ENCODE measurements around the gene ZDHHC20. TPM values are rescaled to one million over a fixed set of nuclear protein-coding genes. Genes with fewer than 3 reads are reported as not detected.

Gene ZDHHC20
- total RNA-seq, 1 experiment from 2014 or later: 110 TPM

DNA sequence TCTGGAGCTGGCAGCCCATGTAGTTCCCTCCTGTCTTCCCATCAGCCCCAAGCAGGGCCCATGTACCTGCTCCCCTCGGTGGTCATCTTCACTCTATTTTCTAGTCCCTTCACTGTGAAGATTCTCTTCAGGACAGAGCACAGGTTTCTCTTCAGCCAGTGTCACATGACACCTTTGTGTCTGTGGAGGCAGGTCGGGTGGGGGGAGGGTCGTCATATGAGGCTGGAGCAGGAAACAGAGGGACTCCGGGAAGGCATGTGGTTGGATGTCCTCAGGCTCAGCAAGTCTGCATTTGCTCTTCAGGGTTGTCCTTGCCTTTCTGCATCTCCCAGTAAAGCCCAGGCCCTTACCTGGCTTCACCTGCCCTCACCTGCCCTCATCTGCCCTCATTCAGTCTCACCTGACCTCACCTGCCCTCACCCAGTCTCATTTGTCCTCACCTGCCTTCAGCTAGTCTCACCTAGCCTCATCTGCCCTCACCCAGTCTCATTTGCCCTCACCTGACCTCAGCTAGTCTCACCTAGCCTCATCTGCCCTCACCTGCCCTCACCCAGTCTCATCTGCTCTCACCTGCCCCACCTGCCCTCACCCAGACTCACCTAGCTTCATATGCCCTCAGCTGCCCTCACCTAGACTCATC lies 120.3 kb downstream of the ZDHHC20 start:
- TF ChIP-seq EZH2 (IDR thresholded peaks at IDR 0.05): no peak
- TF ChIP-seq SRF (IDR thresholded peaks at IDR 0.05; ENCODE audit: low read depth): no peak
- TF ChIP-seq JUND (IDR thresholded peaks at IDR 0.05): no peak
- TF ChIP-seq RAD21 (IDR thresholded peaks at IDR 0.05; ENCODE audit: low read depth): no peak
- no peak for TF ChIP-seq EZH2phosphoT487 (IDR thresholded peaks at IDR 0.05; ENCODE audit: borderline replicate concordance)
- TF ChIP-seq ZNF274 (IDR thresholded peaks at IDR 0.05; ENCODE audit: low read depth, low read length): no peak
- TF ChIP-seq, protein P1, sequence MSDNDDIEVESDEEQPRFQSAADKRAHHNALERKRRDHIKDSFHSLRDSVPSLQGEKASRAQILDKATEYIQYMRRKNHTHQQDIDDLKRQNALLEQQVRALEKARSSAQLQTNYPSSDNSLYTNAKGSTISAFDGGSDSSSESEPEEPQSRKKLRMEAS (IDR thresholded peaks at IDR 0.05): no peak
- TF ChIP-seq CEBPB (IDR thresholded peaks at IDR 0.05; ENCODE audit: low read depth): no peak
- no peak for TF ChIP-seq ELF1 (IDR thresholded peaks at IDR 0.05; ENCODE audit: borderline replicate concordance, low read depth)
- TF ChIP-seq ZFX (IDR thresholded peaks at IDR 0.05): no peak
- TF ChIP-seq SP1 (IDR thresholded peaks at IDR 0.05; ENCODE audit: low read depth): no peak
- no peak for TF ChIP-seq REST (IDR thresholded peaks at IDR 0.05; ENCODE audit: low read depth)
- DNase-seq (ENCODE audit: low read depth, low spot score) (no peak), ATAC-seq (no peak)
- H3K36me3 ChIP-seq (ENCODE audit: control insufficient read depth in 1 of 2, insufficient read depth in 2 of 2, low read length in 2 of 2): no peaks in the 10 kb centered on the region
- no peaks in the 10 kb centered on the region for H3K9me2 ChIP-seq (ENCODE audit: insufficient read depth)
- H3K27me3 ChIP-seq (ENCODE audit: insufficient read depth, low read length): no peaks in the 10 kb centered on the region
- H3K4me3 ChIP-seq (replicated peaks in 1 of 2; ENCODE audit: low read depth in 1 of 2, low read length in 2 of 2): no peak overlapping the region
- CTCF ChIA-PET: no interaction called here
- POLR2A ChIA-PET: no interaction called here
- no peaks in the 10 kb centered on the region for H3K79me2 ChIP-seq (ENCODE audit: insufficient read depth, low read length)
- H2AFZ ChIP-seq (ENCODE audit: low read depth, low read length, poor library complexity, severe bottlenecking): no peak overlapping the region
- intact Hi-C loops (cut with micrococcal nuclease): loop anchor here (2.0 kb wide), 1 partner anchor 140 kb away; no protein-coding TSS in a partner anchor
- no TSS peak for BruUV-seq (replicated peaks)
- no peak overlapping the region for H3K4me2 ChIP-seq (ENCODE audit: low read length)
- H3K9me3 ChIP-seq (ENCODE audit: control insufficient read depth in 1 of 2, insufficient read depth in 1 of 2, low read depth in 1 of 2, low read length in 2 of 2): no peaks in the 10 kb centered on the region
- no peaks in the 10 kb centered on the region for H4K20me1 ChIP-seq (ENCODE audit: insufficient read depth)
- H3K4me1 ChIP-seq (ENCODE audit: control insufficient read depth in 1 of 2, insufficient read depth in 2 of 2, low read length in 2 of 2): peaks cover 3 to 4% of the 10 kb centered on the region in 2 experiments; a peak in 2 of 4 replicates
- no peak overlapping the region for H3K27ac ChIP-seq (ENCODE audit: low read depth, low read length)
- RAD21 ChIA-PET (ENCODE audit: low non-redundant PET in 1 of 2, low total read pairs in 2 of 2, uncharacterized antibody in 2 of 2, unreplicated experiment in 2 of 2): no interaction called here
- no peak overlapping the region for H3K9ac ChIP-seq (ENCODE audit: low read length)
